Measurements from ENCODE around the gene ARHGAP26. TPM values are rescaled to one million over a fixed set of nuclear protein-coding genes. Genes with fewer than 3 reads are reported as not detected.

ARHGAP26 gene
- total and polyA plus RNA-seq, 2 donors (not counting 1 experiment from before 2014, with no cell fraction given): 4.1 to 6.8 TPM

- Histone ChIP-seq H3K4me3 (replicated peaks in 1 of 4; ENCODE audit: control extremely low read depth in 1 of 4, insufficient read depth in 1 of 4, low read depth in 3 of 4, low read length in 4 of 4) (no peak overlapping the region), H3K27ac (ENCODE audit: insufficient read depth, low read length) (no peak overlapping the region), H3K36me3 (ENCODE audit: control insufficient read depth, insufficient read depth, low read length) (no peaks in the 10 kb centered on the region), H3K27me3 (ENCODE audit: control insufficient read depth, insufficient read depth, low read length) (no peaks in the 10 kb centered on the region), H3K4me2 (ENCODE audit: extremely low read depth, insufficient read depth, low read length) (no peak overlapping the region), H3K79me2 (ENCODE audit: control insufficient read depth, insufficient read depth, low read length) (no peaks in the 10 kb centered on the region), H2AFZ (ENCODE audit: low read length) (no peak overlapping the region), H3K4me1 (ENCODE audit: control insufficient read depth, extremely low read depth, insufficient read depth, low read length) (no peaks in the 10 kb centered on the region), H3K9ac (ENCODE audit: insufficient read depth, low read length) (no peak overlapping the region), H4K20me1 (ENCODE audit: control insufficient read depth, extremely low read depth, insufficient read depth, low read length) (no peaks in the 10 kb centered on the region), H3K9me3 (ENCODE audit: control insufficient read depth, insufficient read depth, low read depth, low read length) (no peaks in the 10 kb centered on the region)
- peak in 1 of 2 donors; percentile 20 for DNase-seq (ENCODE audit: low read depth in 2 of 2)
- TF ChIP-seq EZH2 (IDR thresholded peaks at IDR 0.05; ENCODE audit: low read length, missing control alignments) (no peak), CTCF (conservative IDR thresholded peaks at IDR 0.05 in 1 of 2, IDR thresholded peaks at IDR 0.05 in 1 of 2; ENCODE audit: low read depth in 1 of 2, low read length in 2 of 2) (no peak)
Observed at GRCh38 chr5:142753116-142753631, 17.0 kb upstream of the ARHGAP26 start.

- Histone ChIP-seq H3K79me2 (ENCODE audit: control insufficient read depth, insufficient read depth, low read length) (no peaks in the 10 kb centered on the region), H3K9ac (ENCODE audit: insufficient read depth, low read length) (no peak overlapping the region), H3K27ac (ENCODE audit: insufficient read depth, low read length) (no peak overlapping the region), H3K9me3 (ENCODE audit: control insufficient read depth, insufficient read depth, low read depth, low read length) (no peaks in the 10 kb centered on the region), H3K27me3 (ENCODE audit: control insufficient read depth, insufficient read depth, low read length) (no peaks in the 10 kb centered on the region), H4K20me1 (ENCODE audit: control insufficient read depth, extremely low read depth, insufficient read depth, low read length) (no peaks in the 10 kb centered on the region), H2AFZ (ENCODE audit: low read length) (no peak overlapping the region), H3K4me3 (replicated peaks in 1 of 4; ENCODE audit: control extremely low read depth in 1 of 4, insufficient read depth in 1 of 4, low read depth in 3 of 4, low read length in 4 of 4) (no peak overlapping the region), H3K36me3 (ENCODE audit: control insufficient read depth, insufficient read depth, low read length) (no peaks in the 10 kb centered on the region), H3K4me1 (ENCODE audit: control insufficient read depth, extremely low read depth, insufficient read depth, low read length) (no peaks in the 10 kb centered on the region), H3K4me2 (ENCODE audit: extremely low read depth, insufficient read depth, low read length) (no peak overlapping the region)
- TF ChIP-seq EZH2 (IDR thresholded peaks at IDR 0.05; ENCODE audit: low read length, missing control alignments) (no peak), CTCF (conservative IDR thresholded peaks at IDR 0.05 in 1 of 2, IDR thresholded peaks at IDR 0.05 in 1 of 2; ENCODE audit: low read depth in 1 of 2, low read length in 2 of 2) (no peak)
- DNase-seq (ENCODE audit: low read depth in 2 of 2): no peak
Observed at GRCh38 chr5:142754031-142754430, 16.1 kb upstream of the ARHGAP26 start.

- no peak overlapping the region for H3K27ac ChIP-seq (ENCODE audit: insufficient read depth, low read length)
- no peak for TF ChIP-seq EZH2 (IDR thresholded peaks at IDR 0.05; ENCODE audit: low read length, missing control alignments)
Observed at GRCh38 chr5:142756576-142756975, 13.6 kb upstream of the ARHGAP26 start.

More at GRCh38 chr5:142756576-142756975, 13.6 kb upstream of the ARHGAP26 start:
- H3K9me3 ChIP-seq (ENCODE audit: control insufficient read depth, insufficient read depth, low read depth, low read length): no peaks in the 10 kb centered on the region
- DNase-seq (ENCODE audit: low read depth in 2 of 2): no peak
- no peak overlapping the region for H2AFZ ChIP-seq (ENCODE audit: low read length)
- H3K4me3 ChIP-seq (replicated peaks in 1 of 4; ENCODE audit: control extremely low read depth in 1 of 4, insufficient read depth in 1 of 4, low read depth in 3 of 4, low read length in 4 of 4): no peak overlapping the region
- no peak overlapping the region for H3K4me2 ChIP-seq (ENCODE audit: extremely low read depth, insufficient read depth, low read length)
- no peaks in the 10 kb centered on the region for H3K4me1 ChIP-seq (ENCODE audit: control insufficient read depth, extremely low read depth, insufficient read depth, low read length)
- H3K36me3 ChIP-seq (ENCODE audit: control insufficient read depth, insufficient read depth, low read length): no peaks in the 10 kb centered on the region
- no peaks in the 10 kb centered on the region for H3K27me3 ChIP-seq (ENCODE audit: control insufficient read depth, insufficient read depth, low read length)
- H3K9ac ChIP-seq (ENCODE audit: insufficient read depth, low read length): no peak overlapping the region
- H4K20me1 ChIP-seq (ENCODE audit: control insufficient read depth, extremely low read depth, insufficient read depth, low read length): no peaks in the 10 kb centered on the region
- no peaks in the 10 kb centered on the region for H3K79me2 ChIP-seq (ENCODE audit: control insufficient read depth, insufficient read depth, low read length)
